HFF-Myc (cell line): Measurements from ENCODE around the gene INPP5K.
A peak's percentile ranks its signal among the peaks of the same experiment; 100 is the strongest.
"Not testable (repeated sequence)": the region's sequence is repeated elsewhere in the genome, so short reads cannot be mapped to it uniquely, and the experiment has no call there.

Experiments used
- DNase-seq: peaks from one replicate; pipeline ENCODE4 v3.0.0-alpha.2; 2011; ENCODE audit warnings: low read depth; ENCODE audit errors: extremely low read depth
- H3K4me3 ChIP-seq: replicated peaks from 2 replicates; pipeline ENCODE4 v1.5.1; 2011; ENCODE audit warnings: low read depth, mild to moderate bottlenecking, control low read depth, low read length
- CTCF ChIP-seq: IDR thresholded peaks from 2 replicates; pipeline ENCODE4 v1.5.1; 2012; ENCODE audit warnings: mild to moderate bottlenecking, low read depth, low read length, control low read depth; ENCODE audit errors: missing control alignments

INPP5K gene

GRCh38 chr17:1455291-1455796 lies 61.1 kb downstream of the INPP5K start:
- peak; percentile 46 for DNase-seq
- TF ChIP-seq CTCF: peak; percentile 60
- H3K4me3 ChIP-seq: peak overlapping the region; percentile 93

- peak overlapping the region; percentile 93 for H3K4me3 ChIP-seq
- no peak for TF ChIP-seq CTCF
- DNase-seq: no peak
Measured at GRCh38 chr17:1454541-1454940, 61.9 kb downstream of the INPP5K start.

- H3K4me3 ChIP-seq: not testable (repeated sequence)
Measured at GRCh38 chr17:1453694-1454093, 62.7 kb downstream of the INPP5K start.

GRCh38 chr17:1452836-1453235 lies 63.6 kb downstream of the INPP5K start:
- no peak for DNase-seq
- no peak overlapping the region for H3K4me3 ChIP-seq
- no peak for TF ChIP-seq CTCF

More at GRCh38 chr17:1453694-1454093, 62.7 kb downstream of the INPP5K start:
- DNase-seq: not testable (repeated sequence)

GRCh38 chr17:1450261-1450660 lies 66.2 kb downstream of the INPP5K start:
- not testable (repeated sequence) for DNase-seq, H3K4me3 ChIP-seq

GRCh38 chr17:1449412-1449967 lies 66.9 kb downstream of the INPP5K start:
- DNase-seq: no peak
- no peak for TF ChIP-seq CTCF
- no peak overlapping the region for H3K4me3 ChIP-seq

GRCh38 chr17:1447052-1447451 lies 69.4 kb downstream of the INPP5K start:
- DNase-seq: no peak
- no peak for TF ChIP-seq CTCF
- no peak overlapping the region for H3K4me3 ChIP-seq

GRCh38 chr17:1446201-1446600 lies 70.2 kb downstream of the INPP5K start:
- DNase-seq: no peak

GRCh38 chr17:1445695-1446094 lies 70.7 kb downstream of the INPP5K start:
- DNase-seq, H3K4me3 ChIP-seq: not testable (repeated sequence)

More at GRCh38 chr17:1446201-1446600, 70.2 kb downstream of the INPP5K start:
- H3K4me3 ChIP-seq: no peak overlapping the region
- no peak for TF ChIP-seq CTCF
